DOHH2 (cell line): ENCODE results near the gene DNAH2.

Source experiments
- H3F3A ChIP-seq: fragments of 200-600 bp; sonication (generic), shearing (Covaris generic); 2 replicates; pipeline ENCODE4 v1.6.0; 2016; ENCODE audit warnings: antibody characterized with exemption, mild to moderate bottlenecking; ENCODE audit not compliant: control insufficient read depth, insufficient read depth
- H3K27ac ChIP-seq: fragments of 200-600 bp; sonication (generic); 2 replicates; pipeline ENCODE4 v1.5.1; 2014; ENCODE audit warnings: low read depth, mild to moderate bottlenecking, low read length, moderate library complexity
- H3K27me3 ChIP-seq: fragments of 200-600 bp; sonication (generic); 2 replicates; pipeline ENCODE4 v1.6.1; 2014; ENCODE audit warnings: mild to moderate bottlenecking, low read length, mixed read lengths; ENCODE audit not compliant: control insufficient read depth
- H3K36me3 ChIP-seq: fragments of 200-600 bp; sonication (generic); 2 replicates; pipeline ENCODE4 v1.6.1; 2014; ENCODE audit warnings: mild to moderate bottlenecking, low read length, moderate library complexity, mixed read lengths; ENCODE audit not compliant: control insufficient read depth
- H3K4me1 ChIP-seq: fragments of 200-600 bp; sonication (generic); 2 replicates; pipeline ENCODE4 v1.6.1; 2014; ENCODE audit warnings: mild to moderate bottlenecking, low read length, mixed read lengths; ENCODE audit not compliant: control insufficient read depth
- H3K4me2 ChIP-seq: fragments of 200-600 bp; sonication (generic); 2 replicates; pipeline ENCODE4 v1.6.0; 2014; ENCODE audit warnings: mild to moderate bottlenecking, low read length, moderate library complexity
- H3K4me3 ChIP-seq: fragments of 200-600 bp; sonication (generic); 2 replicates; pipeline ENCODE4 v1.5.1; 2014; ENCODE audit warnings: mild to moderate bottlenecking, low read length, mixed read lengths
- H3K79me2 ChIP-seq: fragments of 200-600 bp; sonication (generic); 2 replicates; pipeline ENCODE4 v1.6.1; 2014; ENCODE audit warnings: mild to moderate bottlenecking, low read length, mixed read lengths; ENCODE audit not compliant: control insufficient read depth
- H3K9me2 ChIP-seq: fragments of 200-600 bp; sonication (generic); replicated peaks from 2 replicates; pipeline ENCODE4 v1.6.1; 2014; ENCODE audit warnings: mild to moderate bottlenecking, low read length, mixed read lengths; ENCODE audit not compliant: control insufficient read depth
- H3K9me3 ChIP-seq: fragments of 200-600 bp; sonication (generic); 2 replicates; pipeline ENCODE4 v1.6.1; 2014; ENCODE audit warnings: antibody characterized with exemption, low read length, mixed read lengths; ENCODE audit not compliant: control insufficient read depth, insufficient read depth
- H4K20me1 ChIP-seq: fragments of 200-600 bp; sonication (generic); 2 replicates; pipeline ENCODE4 v1.6.0; 2014; ENCODE audit warnings: low read depth, mild to moderate bottlenecking, antibody characterized with exemption, low read length, moderate library complexity; ENCODE audit not compliant: control insufficient read depth, insufficient read depth
- EZH2phosphoT487 ChIP-seq: fragments of 200-600 bp; sonication (generic); IDR thresholded peaks from 2 replicates; pipeline ENCODE4 v1.6.1; 2017; ENCODE audit warnings: borderline replicate concordance, mild to moderate bottlenecking, antibody characterized with exemption, low read length, moderate library complexity, mixed read lengths
- TF ChIP-seq, protein P1 (sequence below): fragments of 200-600 bp; sonication (generic); IDR thresholded peaks from one replicate; pipeline ENCODE4 v1.5.1; 2014; ENCODE audit warnings: antibody characterized with exemption, mild to moderate bottlenecking, low read depth, low read length; ENCODE audit not compliant: poor library complexity, severe bottlenecking

The DNAH2 gene

DNA sequence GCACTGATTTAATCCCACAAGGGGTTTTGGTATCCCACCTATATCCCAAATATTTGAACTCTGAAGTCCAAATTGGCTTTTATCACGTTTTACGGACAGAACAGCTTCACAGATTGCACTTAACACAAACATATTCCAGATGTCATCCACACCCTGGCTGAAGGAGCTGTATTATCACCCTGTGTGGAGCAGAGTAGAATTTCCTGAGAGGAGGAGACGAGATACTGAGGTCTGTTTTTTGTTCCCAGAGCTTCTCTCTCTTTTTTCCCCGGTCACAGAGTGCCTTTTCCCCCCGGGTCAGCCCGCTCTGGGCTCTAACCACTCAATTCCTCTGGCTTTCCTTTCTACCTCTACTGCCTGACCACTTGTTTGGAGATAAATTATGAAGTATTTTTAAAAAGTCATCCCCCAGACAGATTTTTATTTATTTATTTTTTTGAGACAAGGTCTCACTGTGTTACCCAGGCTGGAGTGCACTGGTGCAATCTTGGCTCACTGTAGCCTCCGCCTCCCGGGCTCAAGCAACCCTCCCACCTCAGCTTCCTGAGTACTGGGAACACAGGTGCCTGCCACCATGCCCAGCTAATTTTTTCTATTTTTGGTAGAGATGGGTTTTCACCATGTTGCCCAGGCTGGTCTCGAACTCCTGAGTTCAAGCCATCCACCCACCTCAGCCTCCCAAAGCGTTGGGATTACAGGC, 30.7 kb downstream of the DNAH2 start:
- no peaks in the 10 kb centered on the region for H3K79me2 ChIP-seq
- peaks cover 5% of the 10 kb centered on the region; the same call in 1 of the 2 replicates for H3K27me3 ChIP-seq
- H3K9me3 ChIP-seq: no peaks in the 10 kb centered on the region
- H3K27ac ChIP-seq: no peak overlapping the region
- H3K4me1 ChIP-seq: no peaks in the 10 kb centered on the region
- H3K4me3 ChIP-seq: no peak overlapping the region
- no peaks in the 10 kb centered on the region for H3K36me3 ChIP-seq
- no peak overlapping the region for H3K4me2 ChIP-seq
- TF ChIP-seq, protein P1, sequence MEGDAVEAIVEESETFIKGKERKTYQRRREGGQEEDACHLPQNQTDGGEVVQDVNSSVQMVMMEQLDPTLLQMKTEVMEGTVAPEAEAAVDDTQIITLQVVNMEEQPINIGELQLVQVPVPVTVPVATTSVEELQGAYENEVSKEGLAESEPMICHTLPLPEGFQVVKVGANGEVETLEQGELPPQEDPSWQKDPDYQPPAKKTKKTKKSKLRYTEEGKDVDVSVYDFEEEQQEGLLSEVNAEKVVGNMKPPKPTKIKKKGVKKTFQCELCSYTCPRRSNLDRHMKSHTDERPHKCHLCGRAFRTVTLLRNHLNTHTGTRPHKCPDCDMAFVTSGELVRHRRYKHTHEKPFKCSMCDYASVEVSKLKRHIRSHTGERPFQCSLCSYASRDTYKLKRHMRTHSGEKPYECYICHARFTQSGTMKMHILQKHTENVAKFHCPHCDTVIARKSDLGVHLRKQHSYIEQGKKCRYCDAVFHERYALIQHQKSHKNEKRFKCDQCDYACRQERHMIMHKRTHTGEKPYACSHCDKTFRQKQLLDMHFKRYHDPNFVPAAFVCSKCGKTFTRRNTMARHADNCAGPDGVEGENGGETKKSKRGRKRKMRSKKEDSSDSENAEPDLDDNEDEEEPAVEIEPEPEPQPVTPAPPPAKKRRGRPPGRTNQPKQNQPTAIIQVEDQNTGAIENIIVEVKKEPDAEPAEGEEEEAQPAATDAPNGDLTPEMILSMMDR: no peak
- TF ChIP-seq EZH2phosphoT487: no peak
- H4K20me1 ChIP-seq: no peaks in the 10 kb centered on the region
- H3F3A ChIP-seq: 0 out of 2 replicates have a peak, but pooled peaks cover 2% of the 10 kb centered on the region
- H3K9me2 ChIP-seq: no peaks in the 10 kb centered on the region

DNA sequence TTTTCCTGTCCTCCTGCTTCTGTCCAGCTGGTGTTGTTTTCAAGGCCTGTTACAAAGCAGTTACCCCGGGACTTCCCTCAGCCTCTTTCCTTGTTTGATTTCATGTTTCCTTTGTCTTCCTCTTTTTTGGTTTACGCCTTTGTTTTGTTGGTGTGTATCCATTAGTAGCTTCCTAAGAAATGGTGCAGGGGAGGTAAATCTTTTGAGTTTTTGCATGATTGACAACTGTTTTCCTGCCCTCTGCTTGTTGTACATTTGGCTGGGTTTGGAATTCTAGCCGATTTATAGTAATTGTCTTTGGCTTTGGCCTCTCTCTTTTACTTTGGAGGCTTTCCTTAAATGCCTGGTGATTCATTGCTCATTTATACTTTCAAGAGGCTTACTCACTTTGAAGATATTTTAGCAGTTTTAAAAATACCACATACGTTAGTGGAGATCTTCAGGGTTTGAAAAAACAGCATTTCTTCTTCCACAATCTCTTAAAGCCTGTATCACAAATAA, 32.8 kb downstream of the DNAH2 start:
- H3K4me3 ChIP-seq: no peak overlapping the region
- H3K79me2 ChIP-seq: no peaks in the 10 kb centered on the region
- no peaks in the 10 kb centered on the region for H3K4me1 ChIP-seq
- peaks cover 5% of the 10 kb centered on the region; the same call in 1 of the 2 replicates for H3K27me3 ChIP-seq
- TF ChIP-seq EZH2phosphoT487: no peak
- TF ChIP-seq, protein P1: no peak
- 0 out of 2 replicates have a peak, but pooled peaks cover 2% of the 10 kb centered on the region for H3F3A ChIP-seq
- H3K9me2 ChIP-seq: no peaks in the 10 kb centered on the region
- H3K36me3 ChIP-seq: no peaks in the 10 kb centered on the region
- no peaks in the 10 kb centered on the region for H3K9me3 ChIP-seq
- no peak overlapping the region for H3K4me2 ChIP-seq
- no peak overlapping the region for H3K27ac ChIP-seq
- no peaks in the 10 kb centered on the region for H4K20me1 ChIP-seq

DNA sequence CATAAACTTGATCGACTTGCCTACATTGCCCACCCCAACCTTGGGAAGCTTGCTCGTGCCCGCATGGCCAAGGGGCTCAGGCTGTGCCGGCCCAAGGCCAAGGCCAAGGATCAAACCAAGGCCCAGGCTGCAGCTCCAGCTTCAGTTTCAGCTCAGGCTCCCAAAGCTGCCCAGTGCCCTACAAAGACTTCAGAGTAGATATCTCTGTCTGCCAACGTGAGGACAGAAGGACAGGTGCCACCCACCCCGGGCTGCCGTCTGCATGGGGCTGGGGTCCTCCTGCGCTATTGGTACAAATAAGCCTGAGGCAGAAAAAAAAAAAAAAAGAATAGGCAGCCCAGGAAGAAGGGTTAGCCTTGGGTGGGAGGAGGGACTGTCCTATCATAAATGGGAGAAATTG, 37.1 kb downstream of the DNAH2 start:
- Histone ChIP-seq H3K36me3 (no peaks in the 10 kb centered on the region), H3K9me2 (no peaks in the 10 kb centered on the region), H3K79me2 (no peaks in the 10 kb centered on the region), H3K4me3 (no peak overlapping the region), H3K4me2 (no peak overlapping the region), H3K27me3 (no peaks in the 10 kb centered on the region), H3K4me1 (no peaks in the 10 kb centered on the region), H3F3A (no peaks in the 10 kb centered on the region), H3K27ac (no peak overlapping the region), H4K20me1 (no peaks in the 10 kb centered on the region), H3K9me3 (no peaks in the 10 kb centered on the region)
- no peak for TF ChIP-seq EZH2phosphoT487
- TF ChIP-seq, protein P1: no peak
